A549 (cell line): ENCODE data around the gene PLEKHA7. TPM values are rescaled to one million over a fixed set of nuclear protein-coding genes. Genes with fewer than 3 reads are reported as not detected.

Source experiments
- ATAC-seq, 2 experiments: fragments of 200-7000 bp in 1 of 2; fragments of >200 bp in 1 of 2; cut with Nextera tagmentation in 1 of 2; cut with Tn5 transposase in 1 of 2; 3 replicates each; pipeline versions ENCODE4 v1.8.0 to v1.9.1; 2018 to 2020; ENCODE audit warnings: mild to moderate bottlenecking in 1 of 2, moderate library complexity in 1 of 2
- CTCF ChIA-PET: fragments of 300-600 bp; sonication (Branson Sonifier 250); formaldehyde crosslinking; extraction: SDS; loops from one replicate; lab custom pipeline; 2021; ENCODE audit warnings: antibody characterized with exemption, inconsistent platforms; lab: Yijun Ruan, JAX
- POLR2A ChIA-PET: fragments of 350-600 bp; formaldehyde crosslinking; extraction: SDS; loops from one replicate; lab custom pipeline; 2021; ENCODE audit warnings: antibody characterized with exemption, inconsistent platforms; lab: Yijun Ruan, JAX
- DNase-seq, 2 experiments: peaks; one replicate each; pipeline versions ENCODE4 v3.0.0 to v3.0.0-alpha.2; 2011 to 2016; ENCODE audit warnings: low read depth in 1 of 2, low spot score in 1 of 2
- FAIRE-seq: peaks from 2 replicates; lab custom pipeline; 2011; peaks lifted over from hg19 to GRCh38; lab: Jason Lieb, UNC
- H3K27ac ChIP-seq, 2 experiments: fragments of >200 bp; sonication (Bioruptor Twin); formaldehyde crosslinking; 3 replicates each; pipeline ENCODE4 v1.5.1; 2016 to 2017
- H3K4me1 ChIP-seq: fragments of >200 bp; sonication (Bioruptor Twin); formaldehyde crosslinking; 3 replicates; pipeline ENCODE4 v1.6.1; 2016
- H3K4me2 ChIP-seq: fragments of >200 bp; sonication (Bioruptor Twin); formaldehyde crosslinking; 3 replicates; pipeline ENCODE4 v1.6.1; 2016
- H3K4me3 ChIP-seq: fragments of >200 bp; sonication (Bioruptor Twin); formaldehyde crosslinking; 3 replicates; pipeline ENCODE4 v1.5.1; 2016
- H3K9me3 ChIP-seq: fragments of >200 bp; sonication (Bioruptor Twin); formaldehyde crosslinking; 3 replicates; pipeline ENCODE4 v1.6.1; 2016
- ATOH8 ChIP-seq: fragments of 250-450 bp; sonication (Bioruptor Pico); IDR thresholded peaks from 2 replicates; pipeline ENCODE4 v1.5.0; 2020; ENCODE audit warnings: low read depth, mild to moderate bottlenecking, moderate library complexity
- CEBPB ChIP-seq, 2 experiments: fragments of >200 bp in 1 of 2; sonication (Bioruptor Twin) in 1 of 2; formaldehyde crosslinking in 1 of 2; IDR thresholded peaks; 2 replicates each; pipeline ENCODE4 v1.6.1; 2012 to 2016
- CHD2 ChIP-seq: fragments of 150-350 bp; IDR thresholded peaks from 2 replicates; pipeline ENCODE4 v1.6.1; 2014; ENCODE audit warnings: low read length; ENCODE audit not compliant: partially characterized antibody
- EP300 ChIP-seq, 2 experiments: fragments of >200 bp; sonication (Bioruptor Twin); formaldehyde crosslinking; IDR thresholded peaks; 2 replicates in 1 of 2; 3 replicates in 1 of 2; pipeline ENCODE4 v1.6.1; 2016 to 2017
- FOSB ChIP-seq: fragments of 250-450 bp; sonication (Bioruptor Pico); IDR thresholded peaks from 2 replicates; pipeline ENCODE4 v1.5.0; 2020; ENCODE audit warnings: mild to moderate bottlenecking, moderate library complexity
- HES2 ChIP-seq: fragments of >200 bp; sonication (Bioruptor Twin); formaldehyde crosslinking; IDR thresholded peaks from 2 replicates; pipeline ENCODE4 v1.6.1; 2016
- HEYL ChIP-seq: fragments of 250-450 bp; sonication (Bioruptor Pico); IDR thresholded peaks from 2 replicates; pipeline ENCODE4 v1.8.0; 2021; ENCODE audit warnings: mild to moderate bottlenecking, moderate library complexity
- HOXB13 ChIP-seq: fragments of 250-450 bp; sonication (Bioruptor Pico); IDR thresholded peaks from 2 replicates; pipeline ENCODE4 v1.5.0; 2020; ENCODE audit warnings: low read depth, mild to moderate bottlenecking, moderate library complexity
- MAFK ChIP-seq: fragments of 450-650 bp; IDR thresholded peaks from 2 replicates; pipeline ENCODE4 v1.6.1; 2014; ENCODE audit not compliant: partially characterized antibody
- MAZ ChIP-seq: fragments of 150-350 bp; IDR thresholded peaks from 2 replicates; pipeline ENCODE4 v1.6.1; 2014; ENCODE audit warnings: antibody characterized with exemption, low read depth, low read length, borderline replicate concordance
- NFE2L2 ChIP-seq: fragments of 150-350 bp; conservative IDR thresholded peaks from 2 replicates; pipeline ENCODE4 v1.6.1; 2014; ENCODE audit warnings: low read length
- NPAS2 ChIP-seq: fragments of 250-450 bp; sonication (Bioruptor Pico); IDR thresholded peaks from 2 replicates; pipeline ENCODE4 v1.8.0; 2022; ENCODE audit warnings: mild to moderate bottlenecking, moderate library complexity, borderline replicate concordance
- PHF8 ChIP-seq: fragments of 200-600 bp; sonication (generic); IDR thresholded peaks from 2 replicates; pipeline ENCODE4 v1.6.1; 2016; ENCODE audit warnings: low read depth, mild to moderate bottlenecking, antibody characterized with exemption, moderate library complexity, borderline replicate concordance
- POLR2AphosphoS2 ChIP-seq: conservative IDR thresholded peaks from 2 replicates; pipeline ENCODE4 v1.6.1; 2012; ENCODE audit warnings: low read length, improper control_type of control experiment, inconsistent platforms
- RAD21 ChIP-seq, 2 experiments: fragments of >200 bp in 1 of 2; sonication (Bioruptor Twin) in 1 of 2; formaldehyde crosslinking in 1 of 2; IDR thresholded peaks in 1 of 2; conservative IDR thresholded peaks in 1 of 2; 2 replicates in 1 of 2; 3 replicates in 1 of 2; pipeline ENCODE4 v1.6.1; 2012 to 2018; ENCODE audit warnings: inconsistent platforms in 1 of 2
- RARB ChIP-seq: fragments of 250-450 bp; sonication (Bioruptor Pico); IDR thresholded peaks from 2 replicates; pipeline ENCODE4 v1.8.0; 2021; ENCODE audit warnings: mild to moderate bottlenecking, moderate library complexity
- RCOR1 ChIP-seq: fragments of 150-350 bp; IDR thresholded peaks from 2 replicates; pipeline ENCODE4 v1.6.1; 2014; ENCODE audit warnings: antibody characterized with exemption, low read length, low read depth
- SMC3 ChIP-seq: fragments of >200 bp; sonication (Bioruptor Twin); formaldehyde crosslinking; IDR thresholded peaks from 3 replicates; pipeline ENCODE4 v1.6.1; 2018; ENCODE audit warnings: inconsistent platforms
- WGBS: methylation state at CpG from one replicate; pipeline ENCODE4 v1.1.6; 2017; ENCODE audit errors: missing lambda C conversion rate; 5-methylcytosine and 5-hydroxymethylcytosine counted together
- polyA plus RNA-seq, 4 experiments: library from polyadenylated mRNA; depleted of rRNA in 3 of 4; stranded (reverse); fragments of >200 nt; fragmentation: RNase III in 1 of 4; extraction: RNeasy Plus Mini Kit Qiagen cat#74134 plus additional on column Dnase treatment in 1 of 4; gene quantifications; 2 replicates in 3 of 4; 3 replicates in 1 of 4; pipeline ENCODE4 v1.2.3, GENCODE V29; 2011 to 2017
- TF ChIP-seq, protein P1 (sequence below): IDR thresholded peaks from 2 replicates; pipeline ENCODE4 v1.6.1; 2012

PLEKHA7 gene
- polyA plus RNA-seq, 2 of the 4 experiments (the other 2 are of a cell fraction): 8.7 to 13.8 TPM

- CTCF ChIA-PET: interaction anchor here (1.2 to 4.5 kb wide), 4 partner anchors 26 to 73 kb away, joined by 3 to 18 read pairs (median 4); no protein-coding TSS in a partner anchor
- no peaks in the 10 kb centered on the region for H3K9me3 ChIP-seq
- H3K27ac ChIP-seq: no peak overlapping the region
- H3K4me3 ChIP-seq: no peak overlapping the region
- peaks cover 19% of the 10 kb centered on the region for H3K4me1 ChIP-seq
- FAIRE-seq: no peak
- no peak overlapping the region for H3K4me2 ChIP-seq
- ATAC-seq: no peak
- 95% methylated on average over 2 of the region's 2 CpGs for WGBS
- no peak for DNase-seq
- TF ChIP-seq MAFK: no peak
- TF ChIP-seq PHF8: no peak
- no peak for TF ChIP-seq NPAS2 (CRISPR knock-in tag)
- TF ChIP-seq, protein P1, sequence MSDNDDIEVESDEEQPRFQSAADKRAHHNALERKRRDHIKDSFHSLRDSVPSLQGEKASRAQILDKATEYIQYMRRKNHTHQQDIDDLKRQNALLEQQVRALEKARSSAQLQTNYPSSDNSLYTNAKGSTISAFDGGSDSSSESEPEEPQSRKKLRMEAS: no peak
- TF ChIP-seq MAZ: no peak
- TF ChIP-seq HES2: no peak
- TF ChIP-seq HOXB13 (CRISPR knock-in tag): no peak
- no peak for TF ChIP-seq CEBPB (IDR thresholded peaks at IDR 0.05)
- TF ChIP-seq RAD21 (conservative IDR thresholded peaks at IDR 0.05 in 1 of 2, IDR thresholded peaks at IDR 0.05 in 1 of 2): no peak
- TF ChIP-seq NFE2L2: no peak
- no peak for TF ChIP-seq CHD2
- no peak for TF ChIP-seq HEYL (CRISPR knock-in tag)
- TF ChIP-seq RARB (CRISPR knock-in tag): no peak
- TF ChIP-seq, all 56 proteins: peak for 0
- POLR2A ChIA-PET: no interaction called here
These were observed 24.7 kb downstream of the PLEKHA7 start for GRCh38 chr11:16989554-16989953.

GRCh38 chr11:16987205-16987568 lies 27.0 kb downstream of the PLEKHA7 start:
- H3K4me3 ChIP-seq: no peak overlapping the region
- 93% methylated on average over 3 of the region's 6 CpGs for WGBS
- POLR2A ChIA-PET: interaction anchor here (0.6 to 0.9 kb wide), 2 partner anchors 28 to 62 kb away, joined by 3 to 5 read pairs; no protein-coding TSS in a partner anchor
- DNase-seq (no peak), ATAC-seq (no peak), FAIRE-seq (no peak)
- TF ChIP-seq, protein P1: no peak
- TF ChIP-seq RAD21 (conservative IDR thresholded peaks at IDR 0.05 in 1 of 2, IDR thresholded peaks at IDR 0.05 in 1 of 2) (no peak), ATOH8 (CRISPR knock-in tag) (no peak), EP300 (IDR thresholded peaks at IDR 0.05) (no peak), RCOR1 (no peak)
- peak overlapping the region; percentile 49 for H3K4me2 ChIP-seq
- peaks cover 21% of the 10 kb centered on the region for H3K4me1 ChIP-seq
- H3K9me3 ChIP-seq: no peaks in the 10 kb centered on the region
- peak overlapping the region in 1 of 2 experiments; percentile 34; a peak in 2 of 6 replicates for H3K27ac ChIP-seq
- CTCF ChIA-PET: interaction anchor here (1.1 kb wide), 1 partner anchor 45 kb away, joined by 3 read pairs; no protein-coding TSS in a partner anchor

- peak overlapping the region; percentile 49 for H3K4me2 ChIP-seq
- H3K9me3 ChIP-seq: no peaks in the 10 kb centered on the region
- CTCF ChIA-PET: interaction anchor here (1.1 kb wide), 1 partner anchor 44 kb away, joined by 3 read pairs; no protein-coding TSS in a partner anchor
- H3K4me3 ChIP-seq: no peak overlapping the region
- H3K27ac ChIP-seq: peak overlapping the region in 1 of 2 experiments; percentile 34; a peak in 1 of 6 replicates
- TF ChIP-seq MAFK (no peak), POLR2AphosphoS2 (no peak), SMC3 (no peak), RAD21 (conservative IDR thresholded peaks at IDR 0.05 in 1 of 2, IDR thresholded peaks at IDR 0.05 in 1 of 2) (no peak), FOSB (CRISPR knock-in tag) (no peak)
- TF ChIP-seq, all 56 proteins: peak for 0
- H3K4me1 ChIP-seq: peaks cover 26% of the 10 kb centered on the region
- 88% methylated on average over 4 of the region's 5 CpGs for WGBS
- POLR2A ChIA-PET: interaction anchor here (0.9 kb wide), 1 partner anchor 29 kb away, joined by 5 read pairs; no protein-coding TSS in a partner anchor
- FAIRE-seq: no peak
- DNase-seq: no peak
- no peak for ATAC-seq
These were observed 27.6 kb downstream of the PLEKHA7 start for GRCh38 chr11:16986434-16987204.
